Sigmoid colon (tissue), 7 donors: ENCODE measurements around the gene ATP9A. TPM values are rescaled to one million over a fixed set of nuclear protein-coding genes. Genes with fewer than 3 reads are reported as not detected.

Experiments used
- DNase-seq: peaks from one replicate; pipeline ENCODE4 v3.0.0-alpha.2; 2019
- H3K27ac ChIP-seq, 4 donors: fragments of 200-600 bp; sonication (generic); one replicate each; pipeline ENCODE4 v1.5.1; 2016 to 2019; ENCODE audit warnings: mild to moderate bottlenecking in 1 of 4
- H3K27me3 ChIP-seq, 3 donors: fragments of 200-600 bp; sonication (generic); one replicate each; pipeline ENCODE4 v1.5.1; 2019; ENCODE audit warnings: mild to moderate bottlenecking in 1 of 3
- H3K36me3 ChIP-seq, 4 donors: fragments of 200-600 bp; sonication (generic); one replicate each; pipeline ENCODE4 v1.5.1; 2016 to 2019
- H3K4me1 ChIP-seq, 4 donors: fragments of 200-600 bp; sonication (generic); one replicate each; pipeline ENCODE4 v1.5.1; 2017 to 2019
- H3K4me3 ChIP-seq, 4 donors: fragments of 200-600 bp; sonication (generic); one replicate each; pipeline ENCODE4 v1.5.1; 2017 to 2019; ENCODE audit warnings: mild to moderate bottlenecking in 2 of 4, moderate library complexity in 1 of 4
- H3K9me3 ChIP-seq, 4 donors: fragments of 200-600 bp in 3 of 4; sonication (generic) in 3 of 4; one replicate each; pipeline versions ENCODE4 v1.5.1 to v1.6.1; 2013 to 2019
- EP300 ChIP-seq, 4 donors: sonication (generic); formaldehyde crosslinking; IDR thresholded peaks; one replicate each; pipeline ENCODE4 v1.6.1; 2017; ENCODE audit warnings: antibody characterized with exemption in 4 of 4
- POLR2A ChIP-seq, 2 donors: fragments of 450-650 bp; IDR thresholded peaks; one replicate each; pipeline ENCODE4 v1.6.1; 2016; ENCODE audit warnings: antibody characterized with exemption in 2 of 2, mild to moderate bottlenecking in 2 of 2, moderate library complexity in 2 of 2
- POLR2AphosphoS5 ChIP-seq, 4 donors: sonication (generic); formaldehyde crosslinking; IDR thresholded peaks; one replicate each; pipeline ENCODE4 v1.6.1; 2017; ENCODE audit warnings: antibody characterized with exemption in 4 of 4
- WGBS, 2 donors: extraction: QIAGEN DNeasy Blood & Tissue Kit; methylation state at CpG; one replicate each; pipeline ENCODE4 v1.1.7; 2013; 5-methylcytosine and 5-hydroxymethylcytosine counted together
- intact Hi-C: fragments of 100-400 bp; cut with DNase I; formaldehyde crosslinking; loops from one replicate; pipeline ENCODE4 v1.15.1; 2023
- polyA plus RNA-seq, 3 donors: library from polyadenylated mRNA; stranded (reverse); fragments of 200-250 nt; gene quantifications; one replicate each; pipeline ENCODE4 v1.2.3, GENCODE V29; 2013
- total RNA-seq, 4 donors: library from RNA; depleted of rRNA; stranded (reverse); fragments of >200 nt; gene quantifications; one replicate each; pipeline ENCODE4 v1.1.0, GENCODE V29; 2016
- TF ChIP-seq, protein P1 (sequence below), 4 experiments: fragments of 450-650 bp in 3 of 4; fragments of 200-600 bp in 1 of 4; IDR thresholded peaks; one replicate each; pipeline ENCODE4 v1.5.1; 2016 to 2019; ENCODE audit warnings: antibody characterized with exemption in 4 of 4, mild to moderate bottlenecking in 3 of 4, moderate library complexity in 2 of 4
- donor health status: healthy with polysubstance abuse.
- donor health status: Bipolar disorder and iron deficiency.
- donor health status: healthy.

The ATP9A gene
- total and polyA plus RNA-seq, 7 donors, result 4.2 to 34.8 (median 31.0) TPM

DNA sequence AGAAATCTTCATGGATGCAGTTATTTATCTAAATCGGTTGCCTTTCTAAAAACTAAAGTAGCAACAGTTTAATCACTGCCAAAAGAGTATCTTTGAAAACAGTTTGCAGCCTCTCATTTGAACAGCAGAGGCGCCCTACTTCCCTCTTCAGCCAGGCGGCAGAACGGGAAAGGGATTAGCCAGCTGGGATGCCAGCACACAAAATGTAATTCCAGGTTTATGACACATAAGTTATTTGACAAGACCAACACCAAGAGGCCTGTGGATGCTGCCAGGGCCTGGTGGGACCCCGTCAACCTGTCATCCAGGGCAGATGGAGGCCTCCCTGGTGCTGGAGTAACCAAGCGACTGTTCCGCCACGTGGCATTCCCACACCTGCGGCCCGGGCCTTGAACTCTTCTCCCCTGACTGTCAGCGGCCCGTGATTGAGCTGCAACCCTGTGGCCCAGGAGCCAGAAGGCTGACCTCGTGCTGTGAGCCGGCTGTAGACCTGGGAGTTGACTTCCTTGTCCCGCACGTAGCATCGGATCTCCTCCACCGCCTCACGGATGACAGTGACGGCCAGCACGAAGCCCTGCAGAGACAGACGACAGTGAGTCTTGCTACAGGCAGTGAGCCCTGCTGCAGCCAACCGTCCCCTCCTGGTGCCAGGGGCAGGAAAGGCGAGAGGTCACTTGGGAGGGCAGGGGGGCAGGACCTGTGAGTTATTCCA lies 55.5 kb downstream of the ATP9A start:
- Histone ChIP-seq H3K4me1 (no peaks in the 10 kb centered on the region), H3K27me3 (no peaks in the 10 kb centered on the region), H3K9me3 (no peaks in the 10 kb centered on the region), H3K4me3 (no peak overlapping the region), H3K36me3 (peaks cover 0 to 13% (median 0%) of the 10 kb centered on the region in 4 donors), H3K27ac (no peak overlapping the region)
- TF ChIP-seq, protein P1, sequence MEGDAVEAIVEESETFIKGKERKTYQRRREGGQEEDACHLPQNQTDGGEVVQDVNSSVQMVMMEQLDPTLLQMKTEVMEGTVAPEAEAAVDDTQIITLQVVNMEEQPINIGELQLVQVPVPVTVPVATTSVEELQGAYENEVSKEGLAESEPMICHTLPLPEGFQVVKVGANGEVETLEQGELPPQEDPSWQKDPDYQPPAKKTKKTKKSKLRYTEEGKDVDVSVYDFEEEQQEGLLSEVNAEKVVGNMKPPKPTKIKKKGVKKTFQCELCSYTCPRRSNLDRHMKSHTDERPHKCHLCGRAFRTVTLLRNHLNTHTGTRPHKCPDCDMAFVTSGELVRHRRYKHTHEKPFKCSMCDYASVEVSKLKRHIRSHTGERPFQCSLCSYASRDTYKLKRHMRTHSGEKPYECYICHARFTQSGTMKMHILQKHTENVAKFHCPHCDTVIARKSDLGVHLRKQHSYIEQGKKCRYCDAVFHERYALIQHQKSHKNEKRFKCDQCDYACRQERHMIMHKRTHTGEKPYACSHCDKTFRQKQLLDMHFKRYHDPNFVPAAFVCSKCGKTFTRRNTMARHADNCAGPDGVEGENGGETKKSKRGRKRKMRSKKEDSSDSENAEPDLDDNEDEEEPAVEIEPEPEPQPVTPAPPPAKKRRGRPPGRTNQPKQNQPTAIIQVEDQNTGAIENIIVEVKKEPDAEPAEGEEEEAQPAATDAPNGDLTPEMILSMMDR (IDR thresholded peaks at IDR 0.05), result no peak
- TF ChIP-seq EP300 (IDR thresholded peaks at IDR 0.05) (no peak), POLR2AphosphoS5 (IDR thresholded peaks at IDR 0.05) (no peak), POLR2A (IDR thresholded peaks at IDR 0.05) (no peak)
- intact Hi-C loops, result no loop called here
- no peak for DNase-seq
- 81 to 84% methylated on average over 24 of the region's 24 CpGs for WGBS, 2 donors

DNA sequence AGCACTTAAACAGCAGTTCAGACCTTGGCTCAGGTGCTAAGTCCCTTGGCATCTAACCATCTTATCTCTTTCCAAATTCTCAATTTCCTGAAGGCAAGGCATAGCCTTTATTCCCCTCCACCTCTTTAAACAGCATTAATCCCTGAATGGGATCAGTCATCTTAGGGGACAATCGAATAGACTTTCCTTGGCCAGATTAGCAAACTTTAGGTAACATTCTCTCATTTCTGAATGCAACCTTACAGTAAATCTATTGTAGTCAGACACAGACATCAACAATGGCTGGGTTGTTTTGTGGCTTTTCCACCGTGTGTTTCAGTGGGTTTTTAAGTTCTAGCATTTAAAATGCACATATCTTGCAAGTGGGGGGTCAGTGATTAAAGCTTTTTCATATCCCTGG lies 56.8 kb downstream of the ATP9A start:
- DNase-seq, result no peak
- intact Hi-C loops, result no loop called here
- Histone ChIP-seq H3K27ac (no peak overlapping the region), H3K27me3 (no peaks in the 10 kb centered on the region), H3K9me3 (no peaks in the 10 kb centered on the region), H3K4me1 (no peaks in the 10 kb centered on the region), H3K36me3 (peaks cover 0 to 13% (median 0%) of the 10 kb centered on the region in 4 donors), H3K4me3 (no peak overlapping the region)
- no peak for TF ChIP-seq POLR2A (IDR thresholded peaks at IDR 0.05)
- TF ChIP-seq, protein P1 (IDR thresholded peaks at IDR 0.05), result no peak
- 74 to 87% methylated on average over 2 of the region's 2 CpGs for WGBS, 2 donors

DNA sequence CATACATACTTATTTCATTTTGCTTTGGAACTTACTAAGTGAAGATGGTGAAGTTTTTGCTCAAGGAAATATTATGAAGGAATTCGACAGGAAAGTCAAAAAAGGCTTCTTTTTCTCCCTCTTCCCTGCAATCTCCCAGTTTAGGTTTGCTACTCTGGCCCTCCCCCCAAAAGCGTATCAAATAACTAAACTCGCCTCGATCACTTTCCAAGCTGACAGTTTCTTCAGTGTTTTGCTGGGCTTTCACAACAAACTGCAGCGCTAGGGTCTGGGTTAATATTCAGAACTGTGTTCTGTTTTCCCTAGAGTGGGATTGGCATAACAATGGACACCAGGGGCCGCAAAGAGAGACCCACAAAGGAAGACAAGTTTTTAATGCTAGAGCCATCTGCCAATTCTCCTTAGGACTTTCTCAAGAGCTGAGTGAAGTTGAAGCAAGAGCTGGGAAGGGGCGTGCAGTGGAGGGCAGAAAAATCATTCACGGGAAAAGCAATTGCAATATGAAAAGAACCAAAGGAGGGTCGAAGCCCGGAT lies 57.8 kb downstream of the ATP9A start:
- TF ChIP-seq, protein P1 (IDR thresholded peaks at IDR 0.05), result no peak
- TF ChIP-seq EP300 (IDR thresholded peaks at IDR 0.05) (no peak), POLR2AphosphoS5 (IDR thresholded peaks at IDR 0.05) (no peak), POLR2A (IDR thresholded peaks at IDR 0.05) (no peak)
- Histone ChIP-seq H3K36me3 (peaks cover 0 to 13% (median 0%) of the 10 kb centered on the region in 4 donors), H3K9me3 (no peaks in the 10 kb centered on the region), H3K27ac (no peak overlapping the region), H3K4me3 (no peak overlapping the region), H3K27me3 (no peaks in the 10 kb centered on the region), H3K4me1 (no peaks in the 10 kb centered on the region)
- 87 to 89% methylated on average over 10 of the region's 10 CpGs for WGBS, 2 donors
- no peak for DNase-seq
- intact Hi-C loops, result no loop called here

DNA sequence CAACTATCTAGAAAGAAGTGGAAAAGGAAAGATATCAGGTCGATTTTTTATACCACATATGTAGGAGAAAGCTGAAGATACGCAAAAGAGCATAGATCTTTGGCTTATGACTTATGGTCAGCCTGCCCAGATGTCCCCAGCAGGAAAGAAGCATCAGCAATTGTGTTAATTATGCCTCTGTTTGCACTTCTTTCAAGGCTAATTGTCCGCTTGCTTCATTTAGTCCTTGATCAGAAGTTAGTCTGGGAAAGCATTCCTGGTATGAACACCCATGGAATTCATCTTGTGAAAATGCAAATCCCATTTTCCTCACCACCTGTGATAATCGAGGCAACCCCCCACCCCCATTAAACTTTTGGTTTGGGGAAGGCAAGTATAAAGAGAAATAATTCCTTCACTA lies 62.8 kb downstream of the ATP9A start:
- Histone ChIP-seq H3K36me3 (peaks cover 0 to 7% (median 0%) of the 10 kb centered on the region in 4 donors), H3K4me3 (no peak overlapping the region), H3K27me3 (no peaks in the 10 kb centered on the region), H3K4me1 (peaks cover 0 to 9% (median 0%) of the 10 kb centered on the region in 4 donors), H3K27ac (no peak overlapping the region), H3K9me3 (no peaks in the 10 kb centered on the region)
- intact Hi-C loops, result loop anchor here (10.0 kb wide), 1 partner anchor 379 kb away; no protein-coding TSS in a partner anchor
- no peak for TF ChIP-seq POLR2A (IDR thresholded peaks at IDR 0.05)
- TF ChIP-seq, protein P1 (IDR thresholded peaks at IDR 0.05), result no peak
- TF ChIP-seq POLR2AphosphoS5 (IDR thresholded peaks at IDR 0.05), result no peak
- TF ChIP-seq EP300 (IDR thresholded peaks at IDR 0.05), result no peak
- 68 to 79% methylated on average over 4 of the region's 4 CpGs for WGBS, 2 donors
- no peak for DNase-seq
